Measurements from ENCODE around the gene EIPR1.

GRCh38 chr2:3184167-3184566 is 193.5 kb downstream of the EIPR1 start:
- TF ChIP-seq GRHL2 (CRISPR knock-in tag; IDR thresholded peaks at IDR 0.05; ENCODE audit: insufficient replicate concordance, severe bottlenecking) (no peak), CTCF (IDR thresholded peaks at IDR 0.05) (no peak), SOX15 (CRISPR knock-in tag; IDR thresholded peaks at IDR 0.05) (no peak), TEAD1 (CRISPR knock-in tag; IDR thresholded peaks at IDR 0.05) (no peak), ATF2 (CRISPR knock-in tag; IDR thresholded peaks at IDR 0.05; ENCODE audit: borderline replicate concordance, low read depth) (no peak), ESRRA (CRISPR knock-in tag; IDR thresholded peaks at IDR 0.05; ENCODE audit: borderline replicate concordance) (no peak), ZNF232 (CRISPR knock-in tag; IDR thresholded peaks at IDR 0.05) (no peak), TEAD4 (CRISPR knock-in tag; IDR thresholded peaks at IDR 0.05) (no peak), USF2 (CRISPR knock-in tag; IDR thresholded peaks at IDR 0.05) (no peak), CREM (CRISPR knock-in tag; IDR thresholded peaks at IDR 0.05) (no peak), SP1 (CRISPR knock-in tag; conservative IDR thresholded peaks at IDR 0.05) (no peak), NR2C2 (CRISPR knock-in tag; IDR thresholded peaks at IDR 0.05) (no peak)
- TF ChIP-seq, protein P1, sequence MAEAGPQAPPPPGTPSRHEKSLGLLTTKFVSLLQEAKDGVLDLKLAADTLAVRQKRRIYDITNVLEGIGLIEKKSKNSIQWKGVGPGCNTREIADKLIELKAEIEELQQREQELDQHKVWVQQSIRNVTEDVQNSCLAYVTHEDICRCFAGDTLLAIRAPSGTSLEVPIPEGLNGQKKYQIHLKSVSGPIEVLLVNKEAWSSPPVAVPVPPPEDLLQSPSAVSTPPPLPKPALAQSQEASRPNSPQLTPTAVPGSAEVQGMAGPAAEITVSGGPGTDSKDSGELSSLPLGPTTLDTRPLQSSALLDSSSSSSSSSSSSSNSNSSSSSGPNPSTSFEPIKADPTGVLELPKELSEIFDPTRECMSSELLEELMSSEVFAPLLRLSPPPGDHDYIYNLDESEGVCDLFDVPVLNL (CRISPR knock-in tag; IDR thresholded peaks at IDR 0.05; ENCODE audit: borderline replicate concordance, low read depth) = no peak
